Hepatocyte (in vitro differentiated cells): ENCODE measurements around the gene PUM2.
"Not testable (repeated sequence)": the region's sequence is repeated elsewhere in the genome, so short reads cannot be mapped to it uniquely, and the experiment has no call there.

Source experiments
- CTCF ChIP-seq: fragments of 200-600 bp; sonication (generic); IDR thresholded peaks from 2 replicates; pipeline ENCODE4 v1.5.1; 2016; ENCODE audit warnings: antibody characterized with exemption, mild to moderate bottlenecking; ENCODE audit not compliant: poor library complexity
- EZH2 ChIP-seq: fragments of 200-600 bp; sonication (generic); IDR thresholded peaks from 2 replicates; pipeline ENCODE4 v1.6.1; 2016; ENCODE audit warnings: antibody characterized with exemption, mild to moderate bottlenecking, borderline replicate concordance
- EZH2phosphoT487 ChIP-seq: fragments of 200-600 bp; sonication (generic); IDR thresholded peaks from one replicate; pipeline ENCODE4 v1.6.1; 2018; ENCODE audit warnings: antibody characterized with exemption, mild to moderate bottlenecking, low read depth, moderate library complexity; ENCODE audit not compliant: unreplicated experiment, severe bottlenecking

GRCh38 chr2:20374982-20375381 lies 24.3 kb upstream of the PUM2 start:
- TF ChIP-seq EZH2, CTCF, EZH2phosphoT487: not testable (repeated sequence)
